ENCODE results near the gene PIERCE2. TPM values are rescaled to one million over a fixed set of nuclear protein-coding genes. Genes with fewer than 3 reads are reported as not detected.

PIERCE2 gene
- total RNA-seq, 1 experiment from 2014 or later = 0.44 TPM

DNA sequence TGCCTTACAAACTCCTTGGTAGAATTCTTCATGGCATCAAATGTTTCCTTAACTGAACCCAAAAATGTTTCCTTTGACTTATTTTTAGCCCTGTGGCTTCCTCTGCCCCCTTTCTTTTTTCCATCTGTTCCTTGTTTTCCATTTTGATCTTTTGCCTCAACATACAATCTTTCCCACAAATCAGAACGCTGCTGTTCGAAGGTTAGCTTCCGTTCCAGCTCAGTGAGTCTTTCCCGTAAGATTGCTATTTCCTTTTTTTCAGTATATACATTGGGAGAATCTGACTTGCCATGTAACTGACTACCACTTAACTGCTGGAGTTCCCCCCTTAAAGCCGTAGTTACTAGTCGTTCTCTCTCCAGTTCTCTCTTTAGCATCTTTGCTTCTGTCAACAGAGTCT is 48.0 kb upstream of the PIERCE2 start:
- Histone ChIP-seq H3K56ac (ENCODE audit: insufficient read length, low read depth, low read length) (no peak overlapping the region), H3K79me2 (ENCODE audit: insufficient read depth, low read length) (no peaks in the 10 kb centered on the region), H4K8ac (replicated peaks; ENCODE audit: insufficient read length, low read depth, low read length) (no peak overlapping the region), H3K4ac (ENCODE audit: low read depth, low read length) (no peak overlapping the region), H2BK12ac (ENCODE audit: insufficient read length, low read depth, low read length) (no peak overlapping the region), H3K23ac (ENCODE audit: insufficient read length, low read depth, low read length) (no peak overlapping the region), H3T11ph (ENCODE audit: low read length) (no peak overlapping the region), H2BK120ac (ENCODE audit: low read depth, low read length, poor library complexity, severe bottlenecking) (no peak overlapping the region), H3K9me3 (ENCODE audit: control insufficient read depth, low read depth, low read length) (no peaks in the 10 kb centered on the region), H3K9ac (ENCODE audit: extremely low read depth, insufficient read length, low read length) (no peak overlapping the region), H4K91ac (ENCODE audit: insufficient read length, low read depth, low read length) (no peak overlapping the region), H4K20me1 (ENCODE audit: control insufficient read depth, insufficient read depth, insufficient read length) (no peaks in the 10 kb centered on the region), H3K18ac (ENCODE audit: insufficient read length, low read depth, low read length) (no peak overlapping the region), H2BK15ac (ENCODE audit: low read depth, low read length) (no peak overlapping the region), H2BK5ac (ENCODE audit: insufficient read length, low read length) (no peak overlapping the region), H3K79me1 (ENCODE audit: insufficient read depth, low read depth, low read length, poor library complexity, severe bottlenecking) (no peaks in the 10 kb centered on the region), H3K14ac (ENCODE audit: insufficient read depth, low read length) (no peak overlapping the region), H3K27ac (ENCODE audit: insufficient read length, low read depth, low read length) (no peak overlapping the region), H2BK20ac (ENCODE audit: low read depth, low read length, poor library complexity, severe bottlenecking) (no peak overlapping the region), H2AFZ (ENCODE audit: low read length) (no peak overlapping the region), H4K5ac (ENCODE audit: insufficient read length, low read depth, low read length) (no peak overlapping the region), H3K4me1 (ENCODE audit: insufficient read depth, low read length) (no peaks in the 10 kb centered on the region), H3K4me2 (ENCODE audit: insufficient read depth, insufficient read length, low read length) (no peak overlapping the region), H2AK5ac (ENCODE audit: insufficient read length, low read length) (no peak overlapping the region), H3K23me2 (ENCODE audit: insufficient read length, low read depth, low read length, poor library complexity, severe bottlenecking) (no peaks in the 10 kb centered on the region), H3K27me3 (ENCODE audit: insufficient read depth, low read length) (no peaks in the 10 kb centered on the region)
- H3K36me3 Mint-ChIP-seq (ENCODE audit: insufficient read depth in 1 of 3, low read depth in 3 of 3) = no peaks in the 10 kb centered on the region; a peak in 1 of 7 replicates
- TF ChIP-seq, protein P1, sequence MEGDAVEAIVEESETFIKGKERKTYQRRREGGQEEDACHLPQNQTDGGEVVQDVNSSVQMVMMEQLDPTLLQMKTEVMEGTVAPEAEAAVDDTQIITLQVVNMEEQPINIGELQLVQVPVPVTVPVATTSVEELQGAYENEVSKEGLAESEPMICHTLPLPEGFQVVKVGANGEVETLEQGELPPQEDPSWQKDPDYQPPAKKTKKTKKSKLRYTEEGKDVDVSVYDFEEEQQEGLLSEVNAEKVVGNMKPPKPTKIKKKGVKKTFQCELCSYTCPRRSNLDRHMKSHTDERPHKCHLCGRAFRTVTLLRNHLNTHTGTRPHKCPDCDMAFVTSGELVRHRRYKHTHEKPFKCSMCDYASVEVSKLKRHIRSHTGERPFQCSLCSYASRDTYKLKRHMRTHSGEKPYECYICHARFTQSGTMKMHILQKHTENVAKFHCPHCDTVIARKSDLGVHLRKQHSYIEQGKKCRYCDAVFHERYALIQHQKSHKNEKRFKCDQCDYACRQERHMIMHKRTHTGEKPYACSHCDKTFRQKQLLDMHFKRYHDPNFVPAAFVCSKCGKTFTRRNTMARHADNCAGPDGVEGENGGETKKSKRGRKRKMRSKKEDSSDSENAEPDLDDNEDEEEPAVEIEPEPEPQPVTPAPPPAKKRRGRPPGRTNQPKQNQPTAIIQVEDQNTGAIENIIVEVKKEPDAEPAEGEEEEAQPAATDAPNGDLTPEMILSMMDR (conservative IDR thresholded peaks at IDR 0.05) = no peak
- no peaks in the 10 kb centered on the region for H3K9me3 Mint-ChIP-seq
- no peak overlapping the region for H3K4me3 Mint-ChIP-seq
- no peak for DNase-seq
- H3K27me3 Mint-ChIP-seq (ENCODE audit: low read depth) = no peaks in the 10 kb centered on the region
- WGBS (ENCODE audit: extremely low coverage, insufficient read length, low lambda C conversion rate) = no CpG with 5 or more reads among the region's 6 CpGs
- H3K4me1 Mint-ChIP-seq = peaks cover 0 to 7% of the 10 kb centered on the region in 2 experiments; a peak in 1 of 4 replicates
- H3K27ac Mint-ChIP-seq = no peak overlapping the region
